ENCODE data around the gene KNSTRN.

- TF ChIP-seq POLR2A (IDR thresholded peaks at IDR 0.05) (no peak), CTCF (IDR thresholded peaks at IDR 0.05 in 8 of 11, conservative IDR thresholded peaks at IDR 0.05 in 3 of 11) (no peak)
These were observed 38.3 kb upstream of the KNSTRN start for GRCh38 chr15:40344217-40344616.

All from spleen (tissue), 7 donors.